ENCODE data around the gene MLLT10.

MLLT10 gene

DNA sequence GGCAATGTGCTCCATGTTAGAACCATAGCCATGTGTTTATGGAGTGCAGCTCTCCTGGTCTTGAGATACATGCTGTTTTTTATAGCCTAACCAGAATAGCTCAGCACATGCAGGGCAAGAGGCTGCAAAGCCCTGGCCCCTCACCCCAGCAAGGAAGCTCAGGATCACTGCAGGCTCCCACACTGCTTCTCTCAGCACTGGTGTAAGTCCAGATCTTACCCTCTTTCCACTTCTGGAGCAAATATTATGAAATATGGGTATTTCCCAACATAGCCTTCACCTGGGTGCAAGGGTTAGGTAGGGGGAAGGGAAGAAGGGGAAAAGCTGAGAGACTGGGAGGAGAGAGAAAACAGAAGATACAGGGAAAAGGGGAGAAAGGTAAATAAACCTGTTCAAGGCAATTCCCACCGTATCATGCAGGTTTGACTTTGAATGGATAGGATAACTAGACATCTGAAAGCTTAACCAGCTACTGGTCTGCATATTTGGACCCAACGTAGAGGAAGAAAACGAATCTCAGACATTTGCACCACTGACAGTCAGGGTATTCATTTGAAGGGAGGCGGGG is 28.2 kb upstream of the MLLT10 start:
- Histone ChIP-seq H3K36me3 (ENCODE audit: control insufficient read depth, insufficient read depth, low read length) (no peaks in the 10 kb centered on the region), H3K27me3 (ENCODE audit: control insufficient read depth, insufficient read depth, low read length) (no peaks in the 10 kb centered on the region), H3K27ac (ENCODE audit: low read depth, low read length) (no peak overlapping the region), H3K4me1 (ENCODE audit: control insufficient read depth, insufficient read depth, low read length) (no peaks in the 10 kb centered on the region), H3K9ac (ENCODE audit: low read length) (no peak overlapping the region), H3K4me3 (ENCODE audit: low read length) (no peak overlapping the region)

DNA sequence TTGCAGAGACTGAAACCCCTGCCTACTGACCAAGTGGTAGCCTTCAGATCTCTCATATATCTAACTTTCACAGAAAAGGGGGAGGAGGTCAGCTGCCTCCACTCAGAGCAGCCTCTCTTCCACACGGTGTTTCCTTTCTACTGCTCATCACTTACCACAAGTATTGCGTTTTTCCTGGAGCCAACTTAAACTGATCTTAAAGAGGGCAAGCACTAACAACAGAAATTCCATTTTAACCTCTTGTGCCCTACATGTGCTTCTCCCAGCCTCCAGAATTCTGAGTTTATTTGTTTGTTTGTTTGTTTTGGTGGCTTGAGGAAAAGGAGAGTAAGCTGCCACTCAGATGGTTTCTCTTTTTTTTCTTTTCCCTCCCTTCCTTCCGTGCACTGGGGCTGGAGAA is 27.7 kb upstream of the MLLT10 start:
- H3K27ac ChIP-seq (ENCODE audit: low read depth, low read length) = no peak overlapping the region

DNA sequence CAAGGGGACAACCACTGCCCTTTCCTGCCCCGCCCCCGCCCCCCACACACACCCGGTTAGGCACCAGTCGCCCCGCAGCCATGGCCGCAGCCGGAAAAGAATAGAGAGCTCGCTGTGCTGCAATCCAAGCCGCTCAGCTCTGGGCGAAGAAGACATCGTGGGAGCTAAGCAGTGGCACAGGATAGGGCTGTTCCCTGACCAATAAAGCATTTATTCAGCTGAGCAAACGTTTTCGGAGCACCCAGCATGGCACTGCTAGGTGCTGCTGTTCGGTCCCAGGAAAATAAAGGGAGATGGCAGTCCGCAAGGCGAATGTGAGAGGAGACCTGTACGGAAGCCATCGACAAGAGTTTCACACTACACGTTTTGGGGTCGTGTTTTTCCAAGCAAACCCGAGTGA is 26.9 kb upstream of the MLLT10 start:
- Histone ChIP-seq H3K4me3 (ENCODE audit: low read length) (no peak overlapping the region), H3K27me3 (ENCODE audit: control insufficient read depth, insufficient read depth, low read length) (no peaks in the 10 kb centered on the region), H3K9ac (ENCODE audit: low read length) (no peak overlapping the region), H3K36me3 (ENCODE audit: control insufficient read depth, insufficient read depth, low read length) (no peaks in the 10 kb centered on the region), H3K27ac (ENCODE audit: low read depth, low read length) (no peak overlapping the region), H3K4me1 (ENCODE audit: control insufficient read depth, insufficient read depth, low read length) (no peaks in the 10 kb centered on the region)

More for the DNA sequence above, 27.7 kb upstream of the MLLT10 start:
- Histone ChIP-seq H3K4me1 (ENCODE audit: control insufficient read depth, insufficient read depth, low read length) (no peaks in the 10 kb centered on the region), H3K9ac (ENCODE audit: low read length) (no peak overlapping the region), H3K27me3 (ENCODE audit: control insufficient read depth, insufficient read depth, low read length) (no peaks in the 10 kb centered on the region), H3K4me3 (ENCODE audit: low read length) (no peak overlapping the region), H3K36me3 (ENCODE audit: control insufficient read depth, insufficient read depth, low read length) (no peaks in the 10 kb centered on the region)

DNA sequence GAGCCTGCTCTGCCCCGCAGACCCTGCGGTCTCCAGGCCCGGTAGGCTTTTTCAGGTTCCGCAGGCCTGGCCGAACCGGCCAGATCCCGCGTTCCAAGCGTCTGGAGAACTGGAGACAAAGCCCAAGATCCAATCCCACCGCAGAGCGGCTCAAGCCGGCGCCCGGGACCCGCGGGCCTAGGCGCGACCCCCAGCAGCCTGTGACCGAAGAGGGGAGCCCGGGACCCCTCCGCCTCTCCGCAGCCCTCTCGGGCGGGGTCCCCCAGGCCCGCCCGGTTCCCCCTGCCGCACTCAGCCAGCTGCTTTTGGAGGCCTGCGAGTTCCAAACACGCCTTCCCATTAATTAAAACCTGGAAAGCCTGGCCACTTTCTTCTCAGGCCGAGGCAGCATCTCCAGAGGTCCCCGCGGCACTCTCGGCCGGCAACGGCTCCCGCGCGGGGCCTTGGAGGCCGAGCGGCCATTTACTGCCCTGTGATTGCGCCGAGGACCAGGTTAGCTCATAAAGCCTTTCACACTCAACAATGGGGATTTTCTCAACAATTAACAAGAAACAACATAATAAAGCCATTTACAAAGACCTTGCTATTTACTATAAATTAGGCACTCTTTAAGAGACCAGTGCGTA is 25.2 kb upstream of the MLLT10 start:
- Histone ChIP-seq H3K27ac (ENCODE audit: low read depth, low read length) (no peak overlapping the region), H3K4me1 (ENCODE audit: control insufficient read depth, insufficient read depth, low read length) (no peaks in the 10 kb centered on the region), H3K36me3 (ENCODE audit: control insufficient read depth, insufficient read depth, low read length) (no peaks in the 10 kb centered on the region), H3K4me3 (ENCODE audit: low read length) (no peak overlapping the region), H3K27me3 (ENCODE audit: control insufficient read depth, insufficient read depth, low read length) (peaks cover 4% of the 10 kb centered on the region), H3K9ac (ENCODE audit: low read length) (no peak overlapping the region)

DNA sequence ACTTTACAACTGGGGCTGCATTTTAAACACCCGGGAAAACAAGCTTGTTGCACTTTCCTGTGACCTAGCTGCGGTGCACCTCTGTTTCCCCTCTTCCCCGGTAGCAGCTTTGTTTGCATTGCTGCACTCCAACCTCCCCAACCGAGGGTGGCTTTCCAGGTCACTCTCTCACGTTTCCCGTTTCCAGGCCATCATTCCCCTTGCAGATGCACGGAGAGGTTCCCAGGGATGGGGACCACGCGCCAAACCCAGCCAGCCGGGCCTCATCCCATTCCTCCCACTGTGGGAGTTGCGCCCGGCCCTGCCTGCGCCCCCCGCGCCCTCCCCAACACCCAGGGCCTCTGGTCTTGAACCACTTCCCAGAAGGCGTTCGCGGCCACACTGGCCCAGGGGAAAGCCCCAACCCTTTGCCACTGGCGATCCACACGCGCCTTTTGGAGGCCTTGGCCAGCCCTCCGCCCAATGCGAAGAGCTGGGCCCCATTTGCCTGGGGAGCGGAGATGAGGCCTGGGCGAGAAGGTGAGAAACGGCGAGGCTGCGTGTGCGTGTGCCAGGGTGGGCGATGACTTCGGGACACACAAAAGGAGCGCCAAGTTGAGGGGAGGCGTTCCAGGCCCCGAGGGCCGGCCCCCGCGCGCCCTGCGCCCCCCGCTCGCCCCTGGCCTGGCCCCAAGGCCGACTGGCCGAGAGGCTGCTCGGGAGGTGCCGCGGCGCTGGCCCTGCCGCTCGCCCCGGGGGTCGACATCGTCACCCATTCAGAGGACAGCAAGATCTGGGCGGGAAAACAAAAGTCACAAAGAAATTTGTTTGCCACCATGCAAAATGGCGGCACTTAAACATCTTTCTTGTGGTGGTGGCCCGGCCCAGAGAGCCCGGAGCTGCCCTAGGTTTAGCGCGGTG is 24.4 kb upstream of the MLLT10 start:
- H3K4me3 ChIP-seq (ENCODE audit: low read length) = peak overlapping the region; percentile 15
- H3K27me3 ChIP-seq (ENCODE audit: control insufficient read depth, insufficient read depth, low read length) = peaks cover 4% of the 10 kb centered on the region
- H3K4me1 ChIP-seq (ENCODE audit: control insufficient read depth, insufficient read depth, low read length) = no peaks in the 10 kb centered on the region
- no peaks in the 10 kb centered on the region for H3K36me3 ChIP-seq (ENCODE audit: control insufficient read depth, insufficient read depth, low read length)
- peak overlapping the region; percentile 40 for H3K27ac ChIP-seq (ENCODE audit: low read depth, low read length)
- H3K9ac ChIP-seq (ENCODE audit: low read length) = no peak overlapping the region

DNA sequence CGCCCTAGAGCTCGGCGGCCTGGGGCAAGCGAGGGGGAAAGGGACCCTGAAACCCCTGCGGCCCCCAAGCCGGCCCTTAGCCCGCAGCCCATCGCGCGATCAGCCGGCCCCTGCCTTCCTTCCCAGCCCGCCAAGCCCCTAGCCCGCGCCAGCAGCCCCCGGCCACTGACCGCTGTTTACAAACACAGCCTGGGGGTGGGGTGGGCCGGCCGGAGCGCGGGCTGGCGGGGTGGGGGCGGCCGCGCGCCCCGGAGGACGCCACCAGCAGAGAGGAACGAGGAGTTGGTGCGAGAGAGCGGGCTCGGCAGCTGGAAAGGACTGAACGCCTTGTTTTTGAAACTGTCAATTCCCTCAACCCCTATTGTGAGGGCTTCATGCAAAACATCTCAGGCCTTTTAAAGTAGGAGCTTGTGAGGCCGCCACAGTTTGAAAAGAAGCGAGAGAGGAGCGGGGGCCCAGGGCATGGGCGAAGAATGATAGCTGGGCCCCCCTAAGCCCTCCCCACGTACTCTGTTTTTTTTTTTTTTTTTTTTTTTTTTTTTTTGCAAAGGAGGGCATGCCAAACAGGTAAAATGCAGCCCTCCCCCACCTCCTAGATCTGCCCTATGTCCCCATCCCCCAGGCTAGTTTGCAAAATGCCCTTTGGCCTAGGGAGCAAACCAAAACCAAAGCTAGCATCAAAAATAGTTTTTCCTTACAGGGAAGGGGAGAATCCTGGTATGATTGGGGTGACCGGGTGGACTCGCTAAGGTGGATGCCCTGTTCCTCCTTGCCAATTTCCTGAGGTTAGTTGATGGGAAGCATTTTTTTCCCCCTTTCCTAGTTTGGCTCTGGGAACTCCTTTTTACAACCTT is 23.6 kb upstream of the MLLT10 start:
- Histone ChIP-seq H3K36me3 (ENCODE audit: control insufficient read depth, insufficient read depth, low read length) (no peaks in the 10 kb centered on the region), H3K27ac (ENCODE audit: low read depth, low read length) (peak overlapping the region; percentile 40), H3K4me1 (ENCODE audit: control insufficient read depth, insufficient read depth, low read length) (no peaks in the 10 kb centered on the region), H3K9ac (ENCODE audit: low read length) (no peak overlapping the region), H3K27me3 (ENCODE audit: control insufficient read depth, insufficient read depth, low read length) (peaks cover 6% of the 10 kb centered on the region), H3K4me3 (ENCODE audit: low read length) (peak overlapping the region; percentile 29)

DNA sequence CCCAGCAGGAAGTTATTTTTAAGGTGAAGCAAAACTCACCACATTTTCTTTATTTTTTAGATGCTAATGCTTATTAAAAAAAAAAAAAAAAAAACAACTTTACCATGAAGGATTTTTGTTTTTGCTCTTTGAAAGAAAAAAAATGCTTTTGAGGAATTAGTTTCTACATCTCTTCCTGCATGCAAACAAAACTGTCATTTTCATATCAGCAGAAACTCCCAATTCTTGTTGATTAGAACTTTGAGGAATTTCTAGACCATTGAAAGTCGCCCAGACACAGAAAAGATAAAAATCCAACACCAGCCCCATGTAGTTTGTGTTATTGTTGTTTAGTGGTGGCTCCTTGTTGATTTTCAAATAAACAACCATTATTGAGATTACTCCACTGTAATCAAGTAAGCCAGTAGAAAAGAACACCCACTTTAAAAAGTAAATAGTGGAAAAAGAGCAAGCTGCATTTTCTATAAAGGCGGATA is 22.9 kb upstream of the MLLT10 start:
- Histone ChIP-seq H3K9ac (ENCODE audit: low read length) (no peak overlapping the region), H3K27me3 (ENCODE audit: control insufficient read depth, insufficient read depth, low read length) (peaks cover 6% of the 10 kb centered on the region), H3K4me1 (ENCODE audit: control insufficient read depth, insufficient read depth, low read length) (no peaks in the 10 kb centered on the region), H3K36me3 (ENCODE audit: control insufficient read depth, insufficient read depth, low read length) (no peaks in the 10 kb centered on the region), H3K4me3 (ENCODE audit: low read length) (no peak overlapping the region), H3K27ac (ENCODE audit: low read depth, low read length) (no peak overlapping the region)

DNA sequence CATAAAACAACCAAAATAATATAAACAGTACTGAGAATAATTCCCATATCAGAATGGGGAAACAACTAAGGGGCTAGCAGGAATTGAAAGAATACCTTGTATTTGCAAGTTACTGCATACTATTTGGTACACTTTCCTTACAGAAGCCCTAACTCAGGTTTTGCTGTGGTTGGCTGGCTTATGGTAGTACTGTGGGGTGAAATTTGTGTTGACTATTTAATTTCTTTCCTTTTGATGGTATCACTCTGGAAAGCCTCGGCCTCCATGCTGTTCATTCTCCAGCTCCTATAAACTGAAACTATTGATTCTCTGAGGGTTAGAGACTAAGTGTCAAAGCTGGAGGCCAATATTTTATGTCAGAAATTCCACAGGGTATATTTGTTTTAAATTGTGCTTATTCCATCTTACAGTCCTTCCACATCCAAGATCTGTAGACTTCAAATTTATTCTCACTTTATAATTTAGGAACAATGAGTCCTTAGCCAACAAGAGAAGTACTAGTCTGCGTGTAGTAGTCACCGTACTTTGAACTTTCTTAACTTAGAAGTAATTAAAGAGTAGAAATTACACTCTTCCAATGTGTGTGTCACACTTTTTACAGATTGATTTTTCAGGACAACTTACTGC is 22.0 kb upstream of the MLLT10 start:
- Histone ChIP-seq H3K4me1 (ENCODE audit: control insufficient read depth, insufficient read depth, low read length) (no peaks in the 10 kb centered on the region), H3K27ac (ENCODE audit: low read depth, low read length) (no peak overlapping the region), H3K36me3 (ENCODE audit: control insufficient read depth, insufficient read depth, low read length) (no peaks in the 10 kb centered on the region), H3K9ac (ENCODE audit: low read length) (no peak overlapping the region), H3K4me3 (ENCODE audit: low read length) (no peak overlapping the region), H3K27me3 (ENCODE audit: control insufficient read depth, insufficient read depth, low read length) (peaks cover 8% of the 10 kb centered on the region)

DNA sequence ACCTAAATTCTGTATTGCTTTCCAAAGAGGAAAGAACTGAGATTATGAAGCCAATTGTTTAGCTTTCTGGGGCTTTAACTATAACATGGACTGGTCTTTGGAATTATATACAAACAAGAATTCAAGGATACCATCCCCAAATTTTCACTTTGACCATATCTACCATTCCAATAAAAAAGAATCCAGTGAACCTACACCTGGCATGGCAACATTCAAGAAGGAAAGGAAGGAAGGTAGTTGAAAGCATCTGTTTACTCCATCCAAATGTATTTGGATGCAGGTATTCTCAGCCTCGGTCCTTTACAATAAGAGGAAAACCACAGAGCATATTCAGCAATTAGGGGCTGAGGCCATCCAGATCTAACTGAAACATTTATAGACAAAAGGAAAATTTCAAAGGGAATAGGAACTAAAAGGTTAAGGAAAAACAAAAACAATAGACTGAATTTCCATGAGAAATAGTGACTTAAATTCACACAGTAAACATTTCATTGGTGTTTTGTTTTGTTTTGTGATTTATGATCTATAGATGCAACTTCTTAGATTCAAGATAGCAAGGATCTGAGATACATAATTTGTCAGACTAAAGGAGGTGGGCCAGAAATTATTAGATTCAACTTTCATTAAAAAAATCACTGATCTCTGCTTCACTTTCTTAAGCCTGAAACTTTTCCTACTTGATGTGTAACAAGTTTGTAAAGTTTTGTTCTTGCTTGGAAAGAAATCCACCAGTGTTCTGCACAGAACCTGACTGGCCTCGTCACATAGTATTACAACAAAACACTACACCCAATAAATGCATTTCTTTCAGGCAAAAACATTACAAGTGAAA is 21.2 kb upstream of the MLLT10 start:
- H3K27ac ChIP-seq (ENCODE audit: low read depth, low read length) = no peak overlapping the region
- no peaks in the 10 kb centered on the region for H3K4me1 ChIP-seq (ENCODE audit: control insufficient read depth, insufficient read depth, low read length)
- no peak overlapping the region for H3K9ac ChIP-seq (ENCODE audit: low read length)
- H3K4me3 ChIP-seq (ENCODE audit: low read length) = peak overlapping the region; percentile 27
- H3K27me3 ChIP-seq (ENCODE audit: control insufficient read depth, insufficient read depth, low read length) = peaks cover 8% of the 10 kb centered on the region
- no peaks in the 10 kb centered on the region for H3K36me3 ChIP-seq (ENCODE audit: control insufficient read depth, insufficient read depth, low read length)

DNA sequence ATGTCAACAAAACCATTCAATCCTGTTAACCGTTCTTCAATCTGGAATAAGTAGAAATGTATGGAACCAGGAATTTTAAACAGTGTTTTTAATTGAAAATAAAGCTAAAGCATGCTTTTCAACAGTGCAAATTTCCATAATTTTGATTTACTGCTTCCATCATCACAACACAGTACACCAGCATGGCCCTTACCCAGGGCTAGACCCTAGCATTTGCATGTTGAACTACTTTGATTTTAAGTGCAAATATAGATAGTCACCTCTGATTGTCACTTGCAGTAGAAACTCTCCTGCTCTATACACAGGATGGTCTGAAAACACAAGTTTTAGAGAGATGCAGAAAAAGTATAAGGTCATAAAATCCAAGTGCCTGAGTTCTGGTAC is 20.6 kb upstream of the MLLT10 start:
- H3K36me3 ChIP-seq (ENCODE audit: control insufficient read depth, insufficient read depth, low read length) = no peaks in the 10 kb centered on the region
- H3K4me1 ChIP-seq (ENCODE audit: control insufficient read depth, insufficient read depth, low read length) = no peaks in the 10 kb centered on the region
- no peak overlapping the region for H3K4me3 ChIP-seq (ENCODE audit: low read length)
- no peak overlapping the region for H3K9ac ChIP-seq (ENCODE audit: low read length)
- H3K27me3 ChIP-seq (ENCODE audit: control insufficient read depth, insufficient read depth, low read length) = peaks cover 8% of the 10 kb centered on the region
- H3K27ac ChIP-seq (ENCODE audit: low read depth, low read length) = no peak overlapping the region

DNA sequence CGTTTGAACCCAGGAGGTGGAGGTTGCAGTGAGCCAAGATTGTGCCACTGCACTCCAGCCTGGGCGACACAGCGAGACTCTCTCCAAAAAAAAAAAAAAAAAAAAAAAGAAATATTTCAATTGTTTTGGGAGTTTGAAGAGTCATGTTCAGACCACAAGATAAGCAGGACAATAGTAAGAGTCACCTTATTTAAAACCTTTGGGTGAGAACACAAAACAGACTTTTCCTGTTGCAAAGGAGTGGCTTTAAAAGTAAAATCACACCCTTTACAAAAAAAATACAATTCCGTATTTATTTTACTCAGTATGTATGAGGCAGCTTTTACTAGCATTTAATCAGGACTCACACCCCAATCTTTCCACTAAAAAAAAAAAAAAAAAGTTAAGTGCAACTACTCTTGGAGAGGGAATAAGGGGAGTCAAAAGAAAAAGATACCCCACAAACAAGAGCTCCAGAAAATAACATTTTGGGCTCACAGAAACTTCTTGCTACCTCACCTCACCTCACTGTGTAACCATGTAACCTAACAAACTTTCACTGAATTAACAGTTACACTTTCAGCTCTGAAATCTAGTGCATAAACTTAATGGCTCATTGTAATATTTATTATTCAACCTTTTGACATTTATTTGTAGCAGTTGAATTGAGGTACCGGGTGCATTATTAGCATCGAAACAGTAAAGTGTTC is 19.8 kb upstream of the MLLT10 start:
- H3K9ac ChIP-seq (ENCODE audit: low read length) = no peak overlapping the region
- H3K4me3 ChIP-seq (ENCODE audit: low read length) = no peak overlapping the region
- peaks cover 11% of the 10 kb centered on the region for H3K27me3 ChIP-seq (ENCODE audit: control insufficient read depth, insufficient read depth, low read length)
- no peak overlapping the region for H3K27ac ChIP-seq (ENCODE audit: low read depth, low read length)
- H3K36me3 ChIP-seq (ENCODE audit: control insufficient read depth, insufficient read depth, low read length) = no peaks in the 10 kb centered on the region
- H3K4me1 ChIP-seq (ENCODE audit: control insufficient read depth, insufficient read depth, low read length) = no peaks in the 10 kb centered on the region

All from rectal smooth muscle tissue (tissue), 1 donor.